Measurements from ENCODE around the gene FAM20C. TPM values are rescaled to one million over a fixed set of nuclear protein-coding genes. Genes with fewer than 3 reads are reported as not detected.
A peak's percentile ranks its signal among the peaks of the same experiment; 100 is the strongest.

FAM20C gene
- total RNA-seq, 4 donors from 2014 or later: 46.5 to 79.2 (median 69.8) TPM

DNA sequence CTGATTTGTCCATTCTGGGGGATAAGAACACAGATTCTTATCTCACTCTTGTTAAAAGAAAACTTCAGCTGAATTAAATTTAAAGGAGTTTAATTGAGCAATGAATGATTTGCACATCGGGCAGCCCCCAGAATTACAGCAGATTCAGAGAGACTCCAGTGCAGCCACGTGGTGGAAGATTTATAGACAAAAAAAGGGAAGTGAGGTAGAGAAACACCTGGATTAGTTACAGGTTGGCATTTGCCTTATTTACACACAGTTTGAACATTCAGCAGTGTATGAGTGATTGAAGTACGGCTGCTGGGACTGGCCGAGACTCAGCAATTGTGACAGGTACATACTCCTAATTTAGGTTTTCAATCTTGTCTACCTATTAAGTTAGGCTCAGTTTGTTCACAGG, 46.5 kb upstream of the FAM20C start:
- Histone ChIP-seq H3K27me3 (no peaks in the 10 kb centered on the region), H3K36me3 (no peaks in the 10 kb centered on the region), H3K4me3 (no peak overlapping the region), H3K9me3 (no peaks in the 10 kb centered on the region), H3K4me1 (peaks cover 12 to 20% (median 19%) of the 10 kb centered on the region in 4 donors), H3K27ac (replicated peaks in 1 of 4) (no peak overlapping the region)
- intact Hi-C loops (cut with DNase I): loop anchor here (5.0 kb wide), 1 partner anchor 46 kb away; the partner anchor contains the start of gene FAM20C
- no peak for TF ChIP-seq POLR2AphosphoS5 (IDR thresholded peaks at IDR 0.05)
- TF ChIP-seq, protein P1, sequence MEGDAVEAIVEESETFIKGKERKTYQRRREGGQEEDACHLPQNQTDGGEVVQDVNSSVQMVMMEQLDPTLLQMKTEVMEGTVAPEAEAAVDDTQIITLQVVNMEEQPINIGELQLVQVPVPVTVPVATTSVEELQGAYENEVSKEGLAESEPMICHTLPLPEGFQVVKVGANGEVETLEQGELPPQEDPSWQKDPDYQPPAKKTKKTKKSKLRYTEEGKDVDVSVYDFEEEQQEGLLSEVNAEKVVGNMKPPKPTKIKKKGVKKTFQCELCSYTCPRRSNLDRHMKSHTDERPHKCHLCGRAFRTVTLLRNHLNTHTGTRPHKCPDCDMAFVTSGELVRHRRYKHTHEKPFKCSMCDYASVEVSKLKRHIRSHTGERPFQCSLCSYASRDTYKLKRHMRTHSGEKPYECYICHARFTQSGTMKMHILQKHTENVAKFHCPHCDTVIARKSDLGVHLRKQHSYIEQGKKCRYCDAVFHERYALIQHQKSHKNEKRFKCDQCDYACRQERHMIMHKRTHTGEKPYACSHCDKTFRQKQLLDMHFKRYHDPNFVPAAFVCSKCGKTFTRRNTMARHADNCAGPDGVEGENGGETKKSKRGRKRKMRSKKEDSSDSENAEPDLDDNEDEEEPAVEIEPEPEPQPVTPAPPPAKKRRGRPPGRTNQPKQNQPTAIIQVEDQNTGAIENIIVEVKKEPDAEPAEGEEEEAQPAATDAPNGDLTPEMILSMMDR (IDR thresholded peaks at IDR 0.05): no peak
- TF ChIP-seq POLR2A (IDR thresholded peaks at IDR 0.05; ENCODE audit: low read depth): no peak
- TF ChIP-seq EP300 (IDR thresholded peaks at IDR 0.05): no peak
- WGBS: 69% methylated on average over 4 of the region's 4 CpGs
- no peak for DNase-seq (ENCODE audit: extremely low spot score)

DNA sequence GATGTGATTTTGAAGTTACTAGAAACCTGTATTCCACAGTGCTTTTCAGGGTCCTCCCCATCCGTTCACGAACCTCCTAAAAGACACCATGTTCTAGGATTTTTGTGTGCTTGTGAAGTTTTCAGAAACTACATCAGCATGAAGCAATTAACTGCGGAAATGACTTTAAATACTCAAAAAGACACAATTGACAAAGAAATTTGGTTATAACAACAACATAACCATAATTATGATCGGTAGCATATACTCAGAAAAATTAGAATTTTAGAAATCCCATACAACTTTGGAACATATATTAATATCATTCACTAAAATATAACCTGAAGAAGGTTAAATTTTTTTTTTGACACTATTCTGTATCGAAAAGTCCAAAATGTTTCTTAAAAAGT, 43.8 kb upstream of the FAM20C start:
- Histone ChIP-seq H3K27ac (replicated peaks in 1 of 4) (peak overlapping the region; percentile 92 to 98 (median 96)), H3K4me3 (peak overlapping the region; percentile 51 to 67 (median 64)), H3K9me3 (no peaks in the 10 kb centered on the region), H3K4me1 (peaks cover 7 to 19% (median 14%) of the 10 kb centered on the region in 4 donors), H3K27me3 (no peaks in the 10 kb centered on the region), H3K36me3 (no peaks in the 10 kb centered on the region)
- TF ChIP-seq EP300 (IDR thresholded peaks at IDR 0.05) (no peak), POLR2AphosphoS5 (IDR thresholded peaks at IDR 0.05) (no peak), POLR2A (IDR thresholded peaks at IDR 0.05; ENCODE audit: low read depth) (no peak)
- TF ChIP-seq, protein P1 (IDR thresholded peaks at IDR 0.05): no peak
- 77% methylated on average over 5 of the region's 5 CpGs for WGBS
- DNase-seq (ENCODE audit: extremely low spot score): no peak
- intact Hi-C loops (cut with DNase I): loop anchor here (5.0 kb wide), 1 partner anchor 44 kb away; the partner anchor contains the start of gene FAM20C

GRCh38 chr7:148932-149790, 43.2 kb upstream of the FAM20C start:
- WGBS: 6% methylated on average over 57 of the region's 74 CpGs
- intact Hi-C loops (cut with DNase I): loop anchor here (5.0 kb wide), 1 partner anchor 43 kb away; the partner anchor contains the start of gene FAM20C

GRCh38 chr7:149791-150636, 42.4 kb upstream of the FAM20C start:
- no peak for DNase-seq (ENCODE audit: extremely low spot score)
- intact Hi-C loops (cut with DNase I): loop anchor here (1.0 to 5.0 kb wide), 2 partner anchors 11 to 42 kb away; partner anchors contain the start of gene FAM20C
- WGBS: 26% methylated on average over 38 of the region's 41 CpGs

More at GRCh38 chr7:148932-149790, 43.2 kb upstream of the FAM20C start:
- TF ChIP-seq, protein P1 (IDR thresholded peaks at IDR 0.05): peak in 1 of 3 experiments; percentile 18
- TF ChIP-seq POLR2A (IDR thresholded peaks at IDR 0.05; ENCODE audit: low read depth) (peak; percentile 66), EP300 (IDR thresholded peaks at IDR 0.05) (no peak), POLR2AphosphoS5 (IDR thresholded peaks at IDR 0.05) (peak; percentile 92)
- H3K27ac ChIP-seq (replicated peaks in 1 of 4): peak overlapping the region; percentile 92 to 98 (median 96)
- H3K4me1 ChIP-seq: peaks cover 7 to 25% (median 21%) of the 10 kb centered on the region in 4 donors
- peak overlapping the region; percentile 51 to 67 (median 64) for H3K4me3 ChIP-seq
- no peaks in the 10 kb centered on the region for H3K36me3 ChIP-seq
- no peaks in the 10 kb centered on the region for H3K9me3 ChIP-seq
- H3K27me3 ChIP-seq: no peaks in the 10 kb centered on the region
- DNase-seq (ENCODE audit: extremely low spot score): peak; percentile 99

More at GRCh38 chr7:149791-150636, 42.4 kb upstream of the FAM20C start:
- Histone ChIP-seq H3K9me3 (no peaks in the 10 kb centered on the region), H3K36me3 (no peaks in the 10 kb centered on the region), H3K27me3 (no peaks in the 10 kb centered on the region), H3K27ac (replicated peaks in 1 of 4) (peak overlapping the region; percentile 92 to 98 (median 96)), H3K4me3 (peak overlapping the region; percentile 51 to 67 (median 64)), H3K4me1 (peaks cover 7 to 30% (median 27%) of the 10 kb centered on the region in 4 donors)
- TF ChIP-seq POLR2A (IDR thresholded peaks at IDR 0.05; ENCODE audit: low read depth) (no peak), POLR2AphosphoS5 (IDR thresholded peaks at IDR 0.05) (no peak), EP300 (IDR thresholded peaks at IDR 0.05) (no peak)
- TF ChIP-seq, protein P1 (IDR thresholded peaks at IDR 0.05): no peak
